Hair follicular keratinocyte (primary cell): ENCODE results near the gene PEAK1. TPM values are rescaled to one million over a fixed set of nuclear protein-coding genes. Genes with fewer than 3 reads are reported as not detected.

Source experiments
- total RNA-seq: library from RNA; depleted of rRNA; stranded (reverse); fragments of >200 nt; gene quantifications from 2 replicates; pipeline ENCODE4 v1.2.3, GENCODE V29; 2015

PEAK1 gene, protein sequence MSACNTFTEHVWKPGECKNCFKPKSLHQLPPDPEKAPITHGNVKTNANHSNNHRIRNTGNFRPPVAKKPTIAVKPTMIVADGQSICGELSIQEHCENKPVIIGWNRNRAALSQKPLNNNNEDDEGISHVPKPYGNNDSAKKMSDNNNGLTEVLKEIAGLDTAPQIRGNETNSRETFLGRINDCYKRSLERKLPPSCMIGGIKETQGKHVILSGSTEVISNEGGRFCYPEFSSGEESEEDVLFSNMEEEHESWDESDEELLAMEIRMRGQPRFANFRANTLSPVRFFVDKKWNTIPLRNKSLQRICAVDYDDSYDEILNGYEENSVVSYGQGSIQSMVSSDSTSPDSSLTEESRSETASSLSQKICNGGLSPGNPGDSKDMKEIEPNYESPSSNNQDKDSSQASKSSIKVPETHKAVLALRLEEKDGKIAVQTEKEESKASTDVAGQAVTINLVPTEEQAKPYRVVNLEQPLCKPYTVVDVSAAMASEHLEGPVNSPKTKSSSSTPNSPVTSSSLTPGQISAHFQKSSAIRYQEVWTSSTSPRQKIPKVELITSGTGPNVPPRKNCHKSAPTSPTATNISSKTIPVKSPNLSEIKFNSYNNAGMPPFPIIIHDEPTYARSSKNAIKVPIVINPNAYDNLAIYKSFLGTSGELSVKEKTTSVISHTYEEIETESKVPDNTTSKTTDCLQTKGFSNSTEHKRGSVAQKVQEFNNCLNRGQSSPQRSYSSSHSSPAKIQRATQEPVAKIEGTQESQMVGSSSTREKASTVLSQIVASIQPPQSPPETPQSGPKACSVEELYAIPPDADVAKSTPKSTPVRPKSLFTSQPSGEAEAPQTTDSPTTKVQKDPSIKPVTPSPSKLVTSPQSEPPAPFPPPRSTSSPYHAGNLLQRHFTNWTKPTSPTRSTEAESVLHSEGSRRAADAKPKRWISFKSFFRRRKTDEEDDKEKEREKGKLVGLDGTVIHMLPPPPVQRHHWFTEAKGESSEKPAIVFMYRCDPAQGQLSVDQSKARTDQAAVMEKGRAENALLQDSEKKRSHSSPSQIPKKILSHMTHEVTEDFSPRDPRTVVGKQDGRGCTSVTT (N-terminal part only)
- 4.5 and 7.5 TPM in 2 replicates for total RNA-seq

GRCh38 chr15:77419836-77420609 is at the start of gene PEAK1:
TSS of gene PEAK1 (minus strand) at chr15:77420104. CDS start at chr15:77181926, 238,178 bp downstream.

GRCh38 chr15:77420610-77421369 is 886 bp upstream of the PEAK1 start, which contains the start of gene HMG20A:
TSS of gene HMG20A (plus strand) at chr15:77420888. CDS start at chr15:77458408, 37,520 bp downstream.

DNA sequence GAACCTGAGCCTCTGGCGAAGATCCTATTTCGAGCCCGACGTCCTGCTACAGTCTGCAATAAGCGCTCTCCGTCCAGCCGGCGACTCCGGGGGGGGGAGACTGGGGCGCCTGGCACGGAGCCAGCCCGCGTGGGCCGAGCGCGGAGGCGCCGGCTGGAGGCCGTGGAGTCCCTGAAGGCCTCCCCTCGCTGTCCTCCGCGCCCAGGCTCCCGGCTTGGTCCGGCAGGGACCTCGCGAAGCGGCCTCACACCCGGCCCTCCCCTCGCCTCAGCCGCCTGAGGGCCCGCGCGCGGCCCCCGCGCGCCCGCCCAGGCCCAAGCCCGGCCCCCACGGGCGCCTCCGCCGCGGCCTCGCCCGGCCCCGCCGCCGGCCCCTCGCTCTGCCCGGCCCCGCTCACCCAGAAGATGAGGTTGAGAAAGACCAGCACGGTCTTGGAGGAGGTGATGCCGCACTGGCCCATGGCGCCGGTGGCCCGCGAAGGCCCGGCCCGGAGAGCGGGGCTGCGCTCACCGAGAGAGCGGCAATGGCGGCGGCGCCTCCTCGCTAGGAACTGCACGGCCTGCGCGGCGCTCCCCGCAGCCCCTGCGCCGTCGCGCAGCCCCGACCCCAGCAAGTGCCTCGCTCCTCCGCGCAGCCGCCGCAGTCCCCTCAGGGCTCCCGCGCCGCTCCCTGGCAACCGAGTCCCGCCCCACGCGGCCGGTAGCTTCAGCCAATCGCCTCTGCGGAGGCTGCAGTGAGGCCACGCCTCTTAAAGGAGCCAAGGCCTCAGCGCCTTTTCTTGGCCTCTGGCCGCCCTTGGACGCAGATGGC is 349.2 kb downstream of the PEAK1 start, which contains the start of gene TSPAN3:
Gene TSPAN3, minus strand, starts transcription at position 615 of the 810 bp plus-strand sequence. Its CDS starts 155 bp downstream, at position 460.

Other genes with a start within 250 kb of the PEAK1 start
- 18.3 and 24.6 TPM in 2 replicates for gene HMG20A, start 784 bp upstream of the PEAK1 start, total RNA-seq
- not detected in 2 replicates for gene LINGO1, start 212.8 kb upstream of the PEAK1 start, total RNA-seq